Lower leg skin (tissue), 3 donors: ENCODE data around the gene SLC5A10.

ENCODE experiments used
- POLR2A ChIP-seq, 2 donors: fragments of 450-650 bp; IDR thresholded peaks; one replicate each; pipeline ENCODE4 v1.6.1; 2016 to 2017; ENCODE audit warnings: antibody characterized with exemption in 2 of 2, mild to moderate bottlenecking in 1 of 2, moderate library complexity in 1 of 2
- TF ChIP-seq, protein P1 (sequence below), 3 donors: fragments of 450-650 bp; IDR thresholded peaks; one replicate each; pipeline ENCODE4 v1.5.1; 2016; ENCODE audit warnings: antibody characterized with exemption in 3 of 3, mild to moderate bottlenecking in 3 of 3, moderate library complexity in 2 of 3

DNA sequence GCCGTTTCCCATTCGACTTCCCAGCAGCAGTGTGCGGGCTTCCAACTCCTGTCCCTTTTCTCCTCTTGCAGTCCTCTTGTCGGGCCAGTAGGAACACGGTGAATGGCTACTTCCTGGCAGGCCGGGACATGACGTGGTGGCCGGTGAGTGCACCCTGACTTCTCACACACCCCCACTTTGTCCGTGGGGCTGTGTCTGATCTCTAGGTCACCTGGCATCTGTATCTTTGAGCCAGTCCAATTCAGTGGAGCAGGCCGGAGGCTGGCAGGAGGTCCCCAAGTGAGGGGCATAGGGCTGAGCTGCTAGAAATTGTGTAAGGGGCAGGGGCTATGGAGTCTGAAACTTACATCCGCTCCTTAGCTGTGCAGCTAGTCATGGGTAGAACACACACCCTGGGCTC is 6.6 kb downstream of the SLC5A10 start:
- TF ChIP-seq, protein P1, sequence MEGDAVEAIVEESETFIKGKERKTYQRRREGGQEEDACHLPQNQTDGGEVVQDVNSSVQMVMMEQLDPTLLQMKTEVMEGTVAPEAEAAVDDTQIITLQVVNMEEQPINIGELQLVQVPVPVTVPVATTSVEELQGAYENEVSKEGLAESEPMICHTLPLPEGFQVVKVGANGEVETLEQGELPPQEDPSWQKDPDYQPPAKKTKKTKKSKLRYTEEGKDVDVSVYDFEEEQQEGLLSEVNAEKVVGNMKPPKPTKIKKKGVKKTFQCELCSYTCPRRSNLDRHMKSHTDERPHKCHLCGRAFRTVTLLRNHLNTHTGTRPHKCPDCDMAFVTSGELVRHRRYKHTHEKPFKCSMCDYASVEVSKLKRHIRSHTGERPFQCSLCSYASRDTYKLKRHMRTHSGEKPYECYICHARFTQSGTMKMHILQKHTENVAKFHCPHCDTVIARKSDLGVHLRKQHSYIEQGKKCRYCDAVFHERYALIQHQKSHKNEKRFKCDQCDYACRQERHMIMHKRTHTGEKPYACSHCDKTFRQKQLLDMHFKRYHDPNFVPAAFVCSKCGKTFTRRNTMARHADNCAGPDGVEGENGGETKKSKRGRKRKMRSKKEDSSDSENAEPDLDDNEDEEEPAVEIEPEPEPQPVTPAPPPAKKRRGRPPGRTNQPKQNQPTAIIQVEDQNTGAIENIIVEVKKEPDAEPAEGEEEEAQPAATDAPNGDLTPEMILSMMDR (IDR thresholded peaks at IDR 0.05), result no peak
- no peak for TF ChIP-seq POLR2A (IDR thresholded peaks at IDR 0.05)
